ENCODE measurements around the gene SPECC1L. TPM values are rescaled to one million over a fixed set of nuclear protein-coding genes. Genes with fewer than 3 reads are reported as not detected.
"Not testable (repeated sequence)": the region's sequence is repeated elsewhere in the genome, so short reads cannot be mapped to it uniquely, and the experiment has no call there.

SPECC1L gene
- total and polyA plus RNA-seq, 2 experiments from 2014 or later: 21.1 to 34.0 TPM

DNA sequence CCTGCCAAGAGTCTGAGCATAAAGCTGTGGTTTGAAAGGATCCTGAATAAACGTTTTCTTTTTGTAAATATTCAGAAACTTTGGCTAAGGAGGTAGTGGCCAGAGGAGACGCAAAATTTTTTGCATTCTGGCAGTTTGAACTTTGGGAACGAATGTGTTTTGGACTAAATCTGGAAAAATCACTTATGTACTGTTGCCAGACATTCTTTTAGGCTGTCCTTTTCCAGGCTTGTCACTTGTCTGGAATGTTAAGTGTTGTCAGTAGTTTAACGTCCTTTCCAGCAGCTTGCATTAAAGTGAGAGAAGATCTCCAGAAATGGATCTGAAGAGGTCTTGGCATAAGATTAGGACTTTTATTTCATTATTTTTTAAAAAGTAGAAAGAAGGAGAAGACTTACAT lies 18.5 kb downstream of the SPECC1L start:
- Histone ChIP-seq H3K79me2 (ENCODE audit: insufficient read depth) (peaks cover 80% of the 10 kb centered on the region), H3K4me1 (ENCODE audit: insufficient read depth) (peaks cover 52% of the 10 kb centered on the region)

GRCh38 chr22:24289741-24290163 lies 19.1 kb downstream of the SPECC1L start:
- H3K27ac ChIP-seq: peak overlapping the region; percentile 69
- H3K4me1 ChIP-seq (ENCODE audit: insufficient read depth): peaks cover 49% of the 10 kb centered on the region
- no peaks in the 10 kb centered on the region for H3K9me2 ChIP-seq (ENCODE audit: insufficient read depth)
- no peak for TF ChIP-seq EZH2 (IDR thresholded peaks at IDR 0.05; ENCODE audit: insufficient read depth, poor library complexity, severe bottlenecking)
- no peak for TF ChIP-seq EZH2phosphoT487 (IDR thresholded peaks at IDR 0.05; ENCODE audit: insufficient read depth, low read depth)
- peaks cover 46% of the 10 kb centered on the region for H3F3A ChIP-seq (ENCODE audit: insufficient read depth)
- H3K9ac ChIP-seq: peak overlapping the region; percentile 38
- no peaks in the 10 kb centered on the region for H4K20me1 ChIP-seq (ENCODE audit: insufficient read depth)
- H2AFZ ChIP-seq: no peak overlapping the region
- peak; percentile 57 for DNase-seq
- H3K4me2 ChIP-seq (ENCODE audit: unreplicated experiment): peak overlapping the region; percentile 71
- in situ Hi-C loops (cut with MboI): no loop called here
- WGBS, 2 experiments (ENCODE audit: low coverage in 1 of 2, low lambda C conversion rate in 2 of 2, missing lambda C conversion rate in 2 of 2): 5 to 7% methylated on average over 4 of the region's 4 CpGs
- no peaks in the 10 kb centered on the region for H3K36me3 ChIP-seq (ENCODE audit: low read depth)
- H3K4me3 ChIP-seq: peak overlapping the region; percentile 55
- no peaks in the 10 kb centered on the region for H3K9me3 ChIP-seq (ENCODE audit: low read depth)
- H3K27me3 ChIP-seq (replicated peaks; ENCODE audit: insufficient read depth): no peaks in the 10 kb centered on the region
- H3K79me2 ChIP-seq (ENCODE audit: insufficient read depth): peaks cover 80% of the 10 kb centered on the region

More for the DNA sequence above, 18.5 kb downstream of the SPECC1L start:
- Histone ChIP-seq H3K27ac (peak overlapping the region; percentile 69), H3K9me2 (ENCODE audit: insufficient read depth) (no peaks in the 10 kb centered on the region), H3K9me3 (ENCODE audit: low read depth) (no peaks in the 10 kb centered on the region), H4K20me1 (ENCODE audit: insufficient read depth) (no peaks in the 10 kb centered on the region), H3F3A (ENCODE audit: insufficient read depth) (peaks cover 46% of the 10 kb centered on the region), H2AFZ (no peak overlapping the region), H3K9ac (peak overlapping the region; percentile 38), H3K27me3 (replicated peaks; ENCODE audit: insufficient read depth) (no peaks in the 10 kb centered on the region), H3K4me3 (peak overlapping the region; percentile 55), H3K4me2 (ENCODE audit: unreplicated experiment) (peak overlapping the region; percentile 71), H3K36me3 (ENCODE audit: low read depth) (no peaks in the 10 kb centered on the region)
- 0% methylated on average over 4 of the region's 4 CpGs for WGBS, 2 experiments (ENCODE audit: low coverage in 1 of 2, low lambda C conversion rate in 2 of 2, missing lambda C conversion rate in 2 of 2)
- no peak for TF ChIP-seq EZH2phosphoT487 (IDR thresholded peaks at IDR 0.05; ENCODE audit: insufficient read depth, low read depth)
- no peak for TF ChIP-seq EZH2 (IDR thresholded peaks at IDR 0.05; ENCODE audit: insufficient read depth, poor library complexity, severe bottlenecking)
- in situ Hi-C loops (cut with MboI): no loop called here
- peak; percentile 90 for DNase-seq

GRCh38 chr22:24290459-24290858 lies 19.8 kb downstream of the SPECC1L start:
- in situ Hi-C loops (cut with MboI): no loop called here
- Histone ChIP-seq H3F3A (ENCODE audit: insufficient read depth) (peaks cover 46% of the 10 kb centered on the region), H3K36me3 (ENCODE audit: low read depth) (no peaks in the 10 kb centered on the region), H3K9me2 (ENCODE audit: insufficient read depth) (no peaks in the 10 kb centered on the region), H2AFZ (no peak overlapping the region), H3K27ac (peak overlapping the region; percentile 69), H3K4me3 (peak overlapping the region; percentile 55), H3K27me3 (replicated peaks; ENCODE audit: insufficient read depth) (no peaks in the 10 kb centered on the region), H3K79me2 (ENCODE audit: insufficient read depth) (peaks cover 77% of the 10 kb centered on the region), H4K20me1 (ENCODE audit: insufficient read depth) (no peaks in the 10 kb centered on the region), H3K4me1 (ENCODE audit: insufficient read depth) (peaks cover 42% of the 10 kb centered on the region), H3K9me3 (ENCODE audit: low read depth) (no peaks in the 10 kb centered on the region), H3K4me2 (ENCODE audit: unreplicated experiment) (peak overlapping the region; percentile 71), H3K9ac (peak overlapping the region; percentile 38; the same call in 1 of the 2 replicates)
- peak; percentile 67 for DNase-seq
- TF ChIP-seq EZH2phosphoT487 (IDR thresholded peaks at IDR 0.05; ENCODE audit: insufficient read depth, low read depth) (no peak), EZH2 (IDR thresholded peaks at IDR 0.05; ENCODE audit: insufficient read depth, poor library complexity, severe bottlenecking) (no peak)

GRCh38 chr22:24291515-24292201 lies 21.0 kb downstream of the SPECC1L start:
- DNase-seq: no peak
- Histone ChIP-seq H2AFZ (no peak overlapping the region), H3K9me3 (ENCODE audit: low read depth) (no peaks in the 10 kb centered on the region), H3F3A (ENCODE audit: insufficient read depth) (peaks cover 46% of the 10 kb centered on the region), H3K36me3 (ENCODE audit: low read depth) (no peaks in the 10 kb centered on the region), H3K79me2 (ENCODE audit: insufficient read depth) (peaks cover 77% of the 10 kb centered on the region), H3K4me2 (ENCODE audit: unreplicated experiment) (peak overlapping the region; percentile 31), H3K4me3 (no peak overlapping the region), H3K27ac (peak overlapping the region; percentile 69; the same call in 1 of the 2 replicates), H3K4me1 (ENCODE audit: insufficient read depth) (peaks cover 42% of the 10 kb centered on the region), H3K9ac (no peak overlapping the region), H3K27me3 (replicated peaks; ENCODE audit: insufficient read depth) (no peaks in the 10 kb centered on the region), H4K20me1 (ENCODE audit: insufficient read depth) (no peaks in the 10 kb centered on the region), H3K9me2 (ENCODE audit: insufficient read depth) (no peaks in the 10 kb centered on the region)
- TF ChIP-seq EZH2phosphoT487 (IDR thresholded peaks at IDR 0.05; ENCODE audit: insufficient read depth, low read depth): no peak
- TF ChIP-seq EZH2 (IDR thresholded peaks at IDR 0.05; ENCODE audit: insufficient read depth, poor library complexity, severe bottlenecking): no peak
- in situ Hi-C loops (cut with MboI): no loop called here
- 94 to 98% methylated on average over 3 of the region's 3 CpGs for WGBS, 2 experiments (ENCODE audit: low coverage in 1 of 2, low lambda C conversion rate in 2 of 2, missing lambda C conversion rate in 2 of 2)

- H2AFZ ChIP-seq; H3K4me2 ChIP-seq (ENCODE audit: unreplicated experiment); H3K9me3 ChIP-seq (ENCODE audit: low read depth); H4K20me1 ChIP-seq (ENCODE audit: insufficient read depth); H3K36me3 ChIP-seq (ENCODE audit: low read depth); in situ Hi-C loops (cut with MboI); H3K9ac ChIP-seq; DNase-seq; H3K9me2 ChIP-seq (ENCODE audit: insufficient read depth); H3K27ac ChIP-seq; H3K4me3 ChIP-seq; H3K27me3 ChIP-seq (replicated peaks; ENCODE audit: insufficient read depth): not testable (repeated sequence)
- Histone ChIP-seq H3F3A (ENCODE audit: insufficient read depth) (peaks cover 46% of the 10 kb centered on the region), H3K4me1 (ENCODE audit: insufficient read depth) (peaks cover 42% of the 10 kb centered on the region), H3K79me2 (ENCODE audit: insufficient read depth) (peaks cover 75% of the 10 kb centered on the region)
- 98 to 100% methylated on average over 2 to 3 of the region's 3 CpGs for WGBS, 2 experiments (ENCODE audit: low coverage in 1 of 2, low lambda C conversion rate in 2 of 2, missing lambda C conversion rate in 2 of 2)
These were observed 21.7 kb downstream of the SPECC1L start for GRCh38 chr22:24292202-24292830.

- H2AFZ ChIP-seq; H3K4me3 ChIP-seq; DNase-seq; H3K27ac ChIP-seq; H3K9me3 ChIP-seq (ENCODE audit: low read depth); H3K4me2 ChIP-seq (ENCODE audit: unreplicated experiment); H3K36me3 ChIP-seq (ENCODE audit: low read depth); H3K9me2 ChIP-seq (ENCODE audit: insufficient read depth); H3K9ac ChIP-seq; H3K27me3 ChIP-seq (replicated peaks; ENCODE audit: insufficient read depth); in situ Hi-C loops (cut with MboI); H4K20me1 ChIP-seq (ENCODE audit: insufficient read depth): not testable (repeated sequence)
- 71 to 86% methylated on average over 1 of the region's 1 CpG for WGBS, 2 experiments (ENCODE audit: low coverage in 1 of 2, low lambda C conversion rate in 2 of 2, missing lambda C conversion rate in 2 of 2)
- peaks cover 23% of the 10 kb centered on the region for H3K4me1 ChIP-seq (ENCODE audit: insufficient read depth)
- peaks cover 25% of the 10 kb centered on the region for H3F3A ChIP-seq (ENCODE audit: insufficient read depth)
- H3K79me2 ChIP-seq (ENCODE audit: insufficient read depth): peaks cover 88% of the 10 kb centered on the region
These were observed 24.3 kb downstream of the SPECC1L start for GRCh38 chr22:24294913-24295312.

Measured in GM23248 (cell line).